Measurements from ENCODE around the gene NELFE. TPM values are rescaled to one million over a fixed set of nuclear protein-coding genes. Genes with fewer than 3 reads are reported as not detected.
"Not testable (repeated sequence)": the region's sequence is repeated elsewhere in the genome, so short reads cannot be mapped to it uniquely, and the experiment has no call there.

NELFE gene
- total RNA-seq, result 58.3 and 77.6 TPM in 2 replicates

GRCh38 chr6:31958741-31959739 is at the start of gene NELFE, which contains the start of gene SKIC2:
NELFE (minus strand) TSS chr6:31958971; CDS start chr6:31958446, 525 bp downstream.
SKIC2 (plus strand) TSS chr6:31959175; CDS start chr6:31959193, 18 bp downstream.
- DNase-seq (ENCODE audit: low read depth in 2 of 2), result peak; percentile 95 to 98

- DNase-seq (ENCODE audit: low read depth in 2 of 2), result not testable (repeated sequence)
These were observed 49.3 kb upstream of the NELFE start for GRCh38 chr6:32008037-32008436.

GRCh38 chr6:32007086-32007485 is 48.3 kb upstream of the NELFE start:
- not testable (repeated sequence) for DNase-seq (ENCODE audit: low read depth in 2 of 2)

DNA sequence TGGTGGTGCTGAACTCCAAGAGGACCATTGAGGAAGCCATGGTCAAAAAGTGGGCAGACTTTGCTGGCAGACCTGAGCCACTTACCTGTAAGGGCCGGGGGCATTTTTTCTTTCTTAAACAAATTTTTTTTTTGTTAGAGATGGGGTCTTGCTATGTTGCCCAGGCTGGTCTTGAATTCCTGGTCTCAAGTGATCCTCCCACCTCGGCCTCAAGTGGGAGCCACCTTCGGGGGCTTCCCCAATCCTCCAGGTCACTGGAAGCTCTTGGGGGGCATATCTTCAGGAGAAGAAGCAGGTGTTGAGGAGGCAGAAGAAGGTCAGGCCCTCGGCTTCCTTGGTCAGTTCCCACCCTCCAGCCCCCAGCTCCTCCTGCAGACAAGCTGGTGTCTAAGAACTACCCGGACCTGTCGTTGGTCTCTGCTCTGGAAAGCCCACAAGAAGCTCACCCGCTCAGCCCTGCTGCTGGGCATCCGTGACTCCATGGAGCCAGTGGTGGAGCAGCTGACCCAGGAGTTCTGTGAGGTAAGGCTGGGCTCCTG is 47.3 kb upstream of the NELFE start:
- not testable (repeated sequence) for DNase-seq (ENCODE audit: low read depth in 2 of 2)

DNA sequence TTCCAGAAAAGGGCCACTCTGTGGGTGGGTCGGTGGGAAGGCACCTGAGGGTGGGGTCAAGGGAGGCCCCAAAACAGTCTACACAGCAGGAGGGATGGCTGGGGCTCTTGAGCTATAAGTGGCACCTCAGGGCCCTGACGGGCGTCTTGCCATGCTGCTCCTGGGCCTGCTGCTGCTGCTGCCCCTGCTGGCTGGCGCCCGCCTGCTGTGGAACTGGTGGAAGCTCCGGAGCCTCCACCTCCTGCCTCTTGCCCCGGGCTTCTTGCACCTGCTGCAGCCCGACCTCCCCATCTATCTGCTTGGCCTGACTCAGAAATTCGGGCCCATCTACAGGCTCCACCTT is 46.7 kb upstream of the NELFE start:
- not testable (repeated sequence) for DNase-seq (ENCODE audit: low read depth in 2 of 2)

DNA sequence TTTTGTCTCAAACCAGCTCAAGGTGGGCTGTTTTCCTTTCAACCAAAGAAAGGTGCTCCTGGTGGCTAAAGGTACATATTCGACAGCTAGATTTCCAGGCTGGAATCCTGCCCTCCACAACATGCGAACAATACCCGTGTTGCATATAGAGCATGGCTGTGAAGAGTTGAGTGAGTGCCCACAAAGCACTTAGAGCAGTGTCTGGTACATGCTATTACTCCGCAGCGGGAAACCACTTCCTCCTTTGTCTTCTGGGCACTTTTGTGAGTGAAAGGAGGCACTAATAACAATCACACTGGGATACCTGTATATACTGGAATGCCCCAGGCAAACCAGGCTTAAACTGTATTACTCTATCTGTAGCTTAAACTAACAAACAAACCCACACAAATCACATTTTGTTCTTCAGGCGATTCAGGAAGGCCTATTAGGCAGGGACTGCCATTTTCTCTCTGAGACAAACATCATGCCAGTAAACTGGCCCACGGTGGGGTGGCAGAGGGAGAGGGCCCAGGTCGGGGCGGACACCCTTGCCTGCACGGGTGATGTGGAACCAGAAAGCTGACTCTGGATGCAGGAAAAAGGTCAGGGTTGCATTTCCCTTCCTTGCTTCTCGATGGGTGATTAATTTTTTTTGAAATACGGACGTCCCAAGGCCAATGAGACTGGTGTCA is 46.2 kb upstream of the NELFE start:
- not testable (repeated sequence) for DNase-seq (ENCODE audit: low read depth in 2 of 2)

- DNase-seq (ENCODE audit: low read depth in 2 of 2), result not testable (repeated sequence)
These were observed 45.6 kb upstream of the NELFE start for GRCh38 chr6:32004393-32004792.

GRCh38 chr6:32003301-32003700 is 44.5 kb upstream of the NELFE start:
- DNase-seq (ENCODE audit: low read depth in 2 of 2), result not testable (repeated sequence)

DNA sequence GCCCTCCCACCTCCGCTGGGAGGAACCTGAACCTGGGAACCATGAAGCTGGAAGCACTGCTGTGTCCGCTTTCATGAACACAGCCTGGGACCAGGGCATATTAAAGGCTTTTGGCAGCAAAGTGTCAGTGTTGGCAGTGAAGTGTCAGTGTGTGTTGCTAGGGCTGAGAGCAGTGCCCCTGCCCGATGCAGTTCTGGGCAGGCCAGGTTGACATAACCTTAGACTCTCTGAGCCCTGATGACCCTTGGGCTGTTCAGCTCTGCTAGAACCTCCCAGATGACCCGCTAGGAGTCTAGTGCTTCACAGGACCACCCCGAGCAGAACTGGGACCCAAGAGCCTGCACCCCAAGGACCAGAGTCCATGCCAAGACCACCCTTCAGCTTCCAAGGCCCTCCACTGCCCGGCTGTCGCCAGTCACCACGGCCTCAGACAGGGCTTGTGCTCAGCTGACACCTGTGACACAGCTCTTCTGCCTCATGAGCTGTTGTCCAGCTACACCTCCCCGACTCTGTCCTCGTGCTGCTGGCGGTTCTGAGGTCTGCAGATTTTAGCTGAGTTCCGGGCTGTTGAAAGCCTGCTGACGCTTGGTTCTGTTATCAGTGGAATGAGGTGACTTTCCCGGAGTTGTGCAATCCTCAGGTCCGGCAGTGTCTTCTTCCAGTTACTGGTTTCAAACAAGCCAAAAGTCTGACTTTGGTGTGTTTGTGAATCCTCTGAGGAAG is 43.9 kb upstream of the NELFE start:
- not testable (repeated sequence) for DNase-seq (ENCODE audit: low read depth in 2 of 2)

DNA sequence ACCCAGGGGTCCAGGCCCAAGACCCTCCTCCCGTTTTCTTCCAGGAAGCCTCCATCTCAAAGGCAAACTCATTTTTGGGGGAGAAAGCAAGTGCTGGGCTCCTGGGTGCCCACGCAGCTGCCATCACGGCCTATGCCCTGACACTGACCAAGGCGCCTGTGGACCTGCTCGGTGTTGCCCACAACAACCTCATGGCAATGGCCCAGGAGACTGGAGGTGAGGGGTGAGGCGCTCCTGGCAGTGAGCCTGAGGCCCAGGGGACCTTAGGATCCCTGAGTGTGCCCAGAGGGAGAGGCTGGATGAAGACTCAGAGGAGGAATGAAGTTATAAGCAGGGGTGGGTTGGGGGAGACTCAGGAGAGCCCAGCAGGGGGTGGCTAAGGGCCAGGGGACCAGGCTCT is 37.6 kb upstream of the NELFE start:
- not testable (repeated sequence) for DNase-seq (ENCODE audit: low read depth in 2 of 2)

DNA sequence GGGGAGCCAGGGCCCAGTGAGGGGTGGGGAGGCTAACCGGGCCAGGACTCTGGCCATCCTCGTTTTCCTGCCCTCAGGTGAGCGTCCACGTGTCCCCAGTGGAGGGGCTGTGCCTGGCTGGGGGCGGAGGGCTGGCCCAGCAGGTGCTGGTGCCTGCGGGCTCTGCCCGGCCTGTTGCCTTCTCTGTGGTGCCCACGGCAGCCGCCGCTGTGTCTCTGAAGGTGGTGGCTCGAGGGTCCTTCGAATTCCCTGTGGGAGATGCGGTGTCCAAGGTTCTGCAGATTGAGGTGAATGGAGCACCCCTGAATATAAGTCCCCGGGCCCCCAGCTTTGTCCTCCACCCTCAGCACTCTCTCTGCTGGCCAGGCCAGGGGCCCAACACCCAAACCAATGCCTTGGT is 35.6 kb upstream of the NELFE start:
- DNase-seq (ENCODE audit: low read depth in 2 of 2), result not testable (repeated sequence)

DNA sequence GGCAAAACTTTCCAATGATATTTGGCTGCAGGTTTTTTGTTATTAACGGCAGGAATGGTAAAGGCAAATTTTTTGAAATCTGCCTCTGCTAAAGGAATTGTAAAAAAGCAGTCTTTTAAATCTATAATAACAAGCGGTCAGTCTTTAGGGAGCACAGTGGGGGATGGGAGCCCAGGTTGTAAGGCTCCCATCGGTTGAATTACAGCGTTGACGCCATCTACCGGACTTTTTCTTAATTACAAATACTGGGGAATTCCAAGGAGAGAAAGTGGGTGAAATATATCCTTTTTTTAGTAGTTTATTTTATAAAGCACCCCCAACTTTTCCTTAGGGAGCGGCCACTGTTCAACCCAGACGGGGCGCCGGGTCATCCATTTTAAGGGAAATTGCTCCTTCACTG is 30.6 kb upstream of the NELFE start:
- not testable (repeated sequence) for DNase-seq (ENCODE audit: low read depth in 2 of 2)

GRCh38 chr6:31981744-31982143 is 23.0 kb upstream of the NELFE start, which contains the start of gene C4A:
C4A (plus strand) TSS chr6:31982057; CDS start chr6:31982108, 51 bp downstream.
- not testable (repeated sequence) for DNase-seq (ENCODE audit: low read depth in 2 of 2)

- not testable (repeated sequence) for DNase-seq (ENCODE audit: low read depth in 2 of 2)
These were observed 22.2 kb upstream of the NELFE start for GRCh38 chr6:31980998-31981397.

- DNase-seq (ENCODE audit: low read depth in 2 of 2), result not testable (repeated sequence)
These were observed 21.6 kb upstream of the NELFE start for GRCh38 chr6:31980195-31980876.

DNA sequence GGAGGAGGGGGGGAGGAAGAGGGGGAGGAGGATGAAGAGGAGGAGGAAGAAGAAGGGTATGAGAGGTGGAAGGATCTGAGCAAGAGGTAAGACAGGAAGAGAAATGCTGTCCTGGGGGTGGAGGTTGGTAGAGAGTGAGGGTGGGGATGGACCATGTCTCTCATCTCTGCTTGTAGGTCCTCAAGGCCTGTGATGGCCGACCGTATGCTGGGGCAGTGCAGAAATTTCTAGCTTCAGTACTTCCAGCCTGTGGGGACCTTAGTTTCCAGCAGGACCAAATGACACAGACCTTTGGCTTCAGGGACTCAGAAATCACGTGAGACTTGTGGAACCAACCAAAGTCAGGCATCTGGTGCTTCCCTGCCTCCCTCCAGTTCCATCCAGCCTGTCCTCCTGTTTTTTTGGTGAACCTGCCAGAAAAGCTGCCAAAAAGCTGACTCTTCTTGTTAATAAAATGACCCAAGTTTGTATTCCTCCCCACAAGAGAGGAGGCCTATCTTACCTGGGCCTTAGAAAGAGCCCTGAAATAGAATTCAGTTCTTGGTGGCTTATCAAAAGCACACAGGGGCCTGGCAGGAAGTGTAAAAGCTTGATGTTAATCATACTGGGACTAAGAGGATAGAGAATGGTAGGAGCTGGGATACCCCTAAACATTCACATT is 20.6 kb upstream of the NELFE start:
- no peak for DNase-seq (ENCODE audit: low read depth in 2 of 2)

- DNase-seq (ENCODE audit: low read depth in 2 of 2), result no peak
These were observed 20.1 kb upstream of the NELFE start for GRCh38 chr6:31978831-31979230.

- DNase-seq (ENCODE audit: low read depth in 2 of 2), result no peak
These were observed 19.2 kb upstream of the NELFE start for GRCh38 chr6:31977816-31978431.

DNA sequence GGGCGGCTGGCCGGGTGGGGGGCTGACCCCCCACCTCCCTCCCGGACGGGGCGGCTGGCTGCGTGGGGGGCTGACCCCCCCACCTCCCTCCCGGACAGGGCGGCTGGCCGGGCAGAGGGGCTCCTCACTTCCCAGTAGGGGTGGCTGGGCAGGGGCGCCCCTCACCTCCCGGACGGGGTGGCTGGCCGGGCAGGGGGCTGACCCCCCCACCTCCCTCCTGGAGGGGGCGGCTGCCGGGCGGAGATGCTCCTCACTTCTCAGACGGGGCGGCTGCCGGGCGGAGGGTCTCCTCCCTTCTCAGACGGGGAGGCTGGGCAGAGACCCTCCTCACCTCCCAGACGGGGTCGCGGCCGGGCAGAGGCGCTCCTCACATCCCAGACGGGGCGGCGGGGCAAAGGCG is 17.3 kb upstream of the NELFE start:
- not testable (repeated sequence) for DNase-seq (ENCODE audit: low read depth in 2 of 2)

Data from dermis microvascular lymphatic vessel endothelial cell (primary cell).